OCI-LY7 (cell line): ENCODE data around the gene MCTP2.

ENCODE experiments used
- CTCF ChIP-seq: fragments of 200-600 bp; sonication (generic); conservative IDR thresholded peaks from 2 replicates; pipeline ENCODE4 v1.5.1; 2014; ENCODE audit warnings: mild to moderate bottlenecking, antibody characterized with exemption, low read length, moderate library complexity, mixed read lengths
- EZH2phosphoT487 ChIP-seq: fragments of 200-600 bp; sonication (generic); IDR thresholded peaks from 2 replicates; pipeline ENCODE4 v1.6.1; 2018; ENCODE audit warnings: low read depth, borderline replicate concordance, mild to moderate bottlenecking, mixed run types, antibody characterized with exemption, low read length, moderate library complexity, mixed read lengths

GRCh38 chr15:94322141-94322540 is 90.8 kb downstream of the MCTP2 start:
- no peak for TF ChIP-seq CTCF
- TF ChIP-seq EZH2phosphoT487 = no peak
